Liver (tissue), 9 donors: Measurements from ENCODE around the gene DIPK1A. TPM values are rescaled to one million over a fixed set of nuclear protein-coding genes. Genes with fewer than 3 reads are reported as not detected.
A peak's percentile ranks its signal among the peaks of the same experiment; 100 is the strongest.

Experiments used
- DNase-seq: peaks from one replicate; pipeline ENCODE4 v3.0.0-alpha.2; 2017; ENCODE audit warnings: low spot score
- H3K27ac ChIP-seq, 2 donors: one replicate each; pipeline ENCODE4 v1.7.0; 2013; ENCODE audit warnings: inconsistent platforms in 2 of 2, low read length in 2 of 2, control low read depth in 1 of 2, low read depth in 1 of 2, mild to moderate bottlenecking in 1 of 2
- H3K27me3 ChIP-seq, 4 donors: one replicate each; pipeline versions ENCODE4 v1.6.1 to v1.7.0; 2013; ENCODE audit warnings: low read length in 3 of 4, inconsistent platforms in 1 of 4, mild to moderate bottlenecking in 1 of 4, moderate library complexity in 1 of 4; ENCODE audit not compliant: control insufficient read depth in 4 of 4, insufficient read depth in 4 of 4
- H3K36me3 ChIP-seq, 4 donors: one replicate each; pipeline versions ENCODE4 v1.6.1 to v1.7.0; 2013; ENCODE audit warnings: low read length in 3 of 4, mild to moderate bottlenecking in 3 of 4, low read depth in 1 of 4, moderate library complexity in 1 of 4; ENCODE audit not compliant: control insufficient read depth in 4 of 4, insufficient read depth in 3 of 4
- H3K4me1 ChIP-seq, 4 donors: one replicate each; pipeline versions ENCODE4 v1.6.1 to v1.7.0; 2013; ENCODE audit warnings: low read length in 3 of 4, mild to moderate bottlenecking in 3 of 4, moderate library complexity in 1 of 4; ENCODE audit not compliant: control insufficient read depth in 4 of 4, insufficient read depth in 4 of 4
- H3K4me3 ChIP-seq, 3 donors: one replicate each; pipeline versions ENCODE4 v1.6.1 to v1.7.0; 2013; ENCODE audit warnings: low read length in 3 of 3, control low read depth in 1 of 3, low read depth in 1 of 3, mild to moderate bottlenecking in 1 of 3
- H3K9ac ChIP-seq, 2 donors: one replicate each; pipeline ENCODE4 v1.7.0; 2013; ENCODE audit warnings: low read length in 2 of 2, mild to moderate bottlenecking in 2 of 2, moderate library complexity in 2 of 2, control low read depth in 1 of 2, low read depth in 1 of 2
- H3K9me3 ChIP-seq, 4 donors: one replicate each; pipeline versions ENCODE4 v1.6.1 to v1.7.0; 2013; ENCODE audit warnings: low read length in 3 of 4; ENCODE audit not compliant: control insufficient read depth in 4 of 4
- ATF3 ChIP-seq: IDR thresholded peaks from 2 replicates; pipeline ENCODE4 v1.6.1; 2016; ENCODE audit warnings: antibody characterized with exemption
- CTCF ChIP-seq: fragments of 150-350 bp; IDR thresholded peaks from 2 replicates; pipeline ENCODE4 v1.5.1; 2017; ENCODE audit warnings: improper control_type of control experiment, low read depth, low read length; ENCODE audit not compliant: missing input control
- FOXA1 ChIP-seq: IDR thresholded peaks from 2 replicates; pipeline ENCODE4 v1.6.1; 2016; ENCODE audit warnings: antibody characterized with exemption
- FOXA2 ChIP-seq: IDR thresholded peaks from 2 replicates; pipeline ENCODE4 v1.6.1; 2016; ENCODE audit warnings: antibody characterized with exemption
- GABPA ChIP-seq, 2 donors: IDR thresholded peaks in 1 of 2; conservative IDR thresholded peaks in 1 of 2; 2 replicates each; pipeline ENCODE4 v1.6.1; 2016; ENCODE audit warnings: antibody characterized with exemption in 2 of 2, mild to moderate bottlenecking in 1 of 2, moderate library complexity in 1 of 2
- HNF4A ChIP-seq, 2 donors: conservative IDR thresholded peaks; 2 replicates each; pipeline ENCODE4 v1.6.1; 2016; ENCODE audit warnings: antibody characterized with exemption in 2 of 2, mild to moderate bottlenecking in 2 of 2
- JUND ChIP-seq, 2 donors: IDR thresholded peaks; 2 replicates each; pipeline ENCODE4 v1.6.1; 2016; ENCODE audit warnings: antibody characterized with exemption in 2 of 2
- MAX ChIP-seq: IDR thresholded peaks from 2 replicates; pipeline ENCODE4 v1.6.1; 2016; ENCODE audit warnings: antibody characterized with exemption
- RAD21 ChIP-seq, 2 donors: IDR thresholded peaks; 2 replicates each; pipeline ENCODE4 v1.6.1; 2016; ENCODE audit warnings: antibody characterized with exemption in 2 of 2, mild to moderate bottlenecking in 2 of 2
- RXRA ChIP-seq, 2 donors: IDR thresholded peaks; 2 replicates each; pipeline ENCODE4 v1.6.1; 2017 to 2018; ENCODE audit warnings: antibody characterized with exemption in 2 of 2, mild to moderate bottlenecking in 1 of 2
- SP1 ChIP-seq: IDR thresholded peaks from 2 replicates; pipeline ENCODE4 v1.6.1; 2018; ENCODE audit warnings: antibody characterized with exemption, mild to moderate bottlenecking
- TAF1 ChIP-seq: conservative IDR thresholded peaks from 2 replicates; pipeline ENCODE4 v1.6.1; 2016; ENCODE audit warnings: antibody characterized with exemption, mild to moderate bottlenecking
- YY1 ChIP-seq: IDR thresholded peaks from 2 replicates; pipeline ENCODE4 v1.6.1; 2016; ENCODE audit warnings: antibody characterized with exemption, mild to moderate bottlenecking
- ZBTB33 ChIP-seq: IDR thresholded peaks from 2 replicates; pipeline ENCODE4 v1.6.1; 2016; ENCODE audit warnings: antibody characterized with exemption
- WGBS: extraction: QIAGEN DNeasy Blood & Tissue Kit; methylation state at CpG from one replicate; pipeline ENCODE4 v1.1.7; 2013; 5-methylcytosine and 5-hydroxymethylcytosine counted together
- polyA plus RNA-seq, 2 donors: library from polyadenylated mRNA; stranded (reverse) in 1 of 2; unstranded in 1 of 2; fragments of 200-250 nt in 1 of 2; fragments of >200 nt in 1 of 2; fragmentation: Nextera tagmentation in 1 of 2; extraction: Ambion mirVana in 1 of 2; gene quantifications; one replicate each; pipeline versions ENCODE4 v1.2.1 to v1.2.3, GENCODE V29; 2013 to 2015
- total RNA-seq, 2 donors: library from RNA; depleted of rRNA; stranded (reverse); fragments of >200 nt; gene quantifications; one replicate each; pipeline ENCODE4 v1.2.3, GENCODE V29; 2014
- donor health status: healthy.
- donor health status: healthy.
- donor health status: healthy.
- donor health status: healthy.
- donor health status: healthy.

DIPK1A gene
- total and polyA plus RNA-seq, 4 donors, result 7.9 to 11.6 (median 10.2) TPM

GRCh38 chr1:92940541-92940940 is 20.7 kb downstream of the DIPK1A start:
- Histone ChIP-seq H3K27ac (no peak overlapping the region), H3K4me3 (no peak overlapping the region), H3K9me3 (no peaks in the 10 kb centered on the region), H3K4me1 (peaks cover 17 to 42% (median 34%) of the 10 kb centered on the region in 4 donors), H3K9ac (no peak overlapping the region), H3K36me3 (no peaks in the 10 kb centered on the region), H3K27me3 (no peaks in the 10 kb centered on the region)
- TF ChIP-seq JUND (IDR thresholded peaks at IDR 0.05) (no peak), HNF4A (conservative IDR thresholded peaks at IDR 0.05) (no peak), RXRA (IDR thresholded peaks at IDR 0.05) (no peak), FOXA2 (no peak), TAF1 (no peak), RAD21 (IDR thresholded peaks at IDR 0.05) (no peak), GABPA (IDR thresholded peaks at IDR 0.05 in 1 of 2, conservative IDR thresholded peaks at IDR 0.05 in 1 of 2) (no peak), CTCF (no peak)
- 90% methylated on average over 3 of the region's 3 CpGs for WGBS
- no peak for DNase-seq

GRCh38 chr1:92937731-92938130 is 23.5 kb downstream of the DIPK1A start:
- no peak overlapping the region for H3K9ac ChIP-seq
- TF ChIP-seq FOXA1 (no peak), RXRA (IDR thresholded peaks at IDR 0.05) (peak in 1 of 2 donors; percentile 42), HNF4A (conservative IDR thresholded peaks at IDR 0.05) (peak in 1 of 2 donors; percentile 57)
- no peak for DNase-seq
- no peaks in the 10 kb centered on the region for H3K9me3 ChIP-seq
- peaks cover 11 to 46% (median 42%) of the 10 kb centered on the region in 4 donors for H3K4me1 ChIP-seq
- no peaks in the 10 kb centered on the region for H3K36me3 ChIP-seq
- no peaks in the 10 kb centered on the region for H3K27me3 ChIP-seq
- WGBS, result 41% methylated on average over 3 of the region's 3 CpGs
- H3K27ac ChIP-seq, result no peak overlapping the region
- no peak overlapping the region for H3K4me3 ChIP-seq

GRCh38 chr1:92936865-92937264 is 24.4 kb downstream of the DIPK1A start:
- no peaks in the 10 kb centered on the region for H3K9me3 ChIP-seq
- H3K27me3 ChIP-seq, result no peaks in the 10 kb centered on the region
- H3K36me3 ChIP-seq, result no peaks in the 10 kb centered on the region
- no peak for TF ChIP-seq ATF3
- no peak for TF ChIP-seq SP1
- no peak for TF ChIP-seq JUND (IDR thresholded peaks at IDR 0.05)
- no peak for TF ChIP-seq HNF4A (conservative IDR thresholded peaks at IDR 0.05)
- no peak for TF ChIP-seq ZBTB33
- no peak for TF ChIP-seq TAF1
- no peak for TF ChIP-seq YY1
- no peak for TF ChIP-seq MAX
- no peak for TF ChIP-seq GABPA (IDR thresholded peaks at IDR 0.05 in 1 of 2, conservative IDR thresholded peaks at IDR 0.05 in 1 of 2)
- TF ChIP-seq RXRA (IDR thresholded peaks at IDR 0.05), result no peak
- DNase-seq, result no peak
- no peak overlapping the region for H3K27ac ChIP-seq
- H3K4me1 ChIP-seq, result peaks cover 11 to 46% (median 41%) of the 10 kb centered on the region in 4 donors
- H3K9ac ChIP-seq, result no peak overlapping the region
- H3K4me3 ChIP-seq, result no peak overlapping the region
- 96% methylated on average over 1 of the region's 1 CpG for WGBS
